Endodermal cell (in vitro differentiated cells): ENCODE results near the gene RUVBL2. TPM values are rescaled to one million over a fixed set of nuclear protein-coding genes. Genes with fewer than 3 reads are reported as not detected.

ENCODE experiments used
- DNase-seq: peaks from one replicate; pipeline ENCODE4 v3.0.0-alpha.2; 2017
- H3K27ac ChIP-seq: 2 replicates; pipeline ENCODE4 v1.5.1; 2013; ENCODE audit warnings: mild to moderate bottlenecking, low read depth, low read length, moderate library complexity
- H3K27me3 ChIP-seq: 2 replicates; pipeline ENCODE4 v1.6.1; 2013; ENCODE audit warnings: mild to moderate bottlenecking, low read length, moderate library complexity; ENCODE audit not compliant: insufficient read depth, control insufficient read depth, poor library complexity, severe bottlenecking
- H3K36me3 ChIP-seq: 2 replicates; pipeline ENCODE4 v1.7.0; 2013; ENCODE audit warnings: mild to moderate bottlenecking, low read length, moderate library complexity; ENCODE audit not compliant: control insufficient read depth, insufficient read depth
- H3K4me1 ChIP-seq: one replicate; pipeline ENCODE4 v1.7.0; 2013; ENCODE audit warnings: low read length; ENCODE audit not compliant: control insufficient read depth, insufficient read depth
- H3K4me3 ChIP-seq: 2 replicates; pipeline ENCODE4 v1.5.1; 2013; ENCODE audit warnings: mild to moderate bottlenecking, low read length, moderate library complexity
- H3K9ac ChIP-seq: 2 replicates; pipeline ENCODE4 v1.6.1; 2013; ENCODE audit warnings: mild to moderate bottlenecking, low read length, moderate library complexity; ENCODE audit not compliant: poor library complexity, severe bottlenecking; ENCODE audit errors: extremely low read depth
- H3K9me3 ChIP-seq: 2 replicates; pipeline ENCODE4 v1.6.1; 2013; ENCODE audit warnings: mild to moderate bottlenecking, low read length, moderate library complexity; ENCODE audit not compliant: control insufficient read depth
- H3K27ac Mint-ChIP-seq: 2 replicates; pipeline ENCODE4 v1.8.0; 2020; ENCODE audit warnings: mixed read lengths
- H3K27me3 Mint-ChIP-seq: 2 replicates; pipeline ENCODE4 v1.8.0; 2021; ENCODE audit warnings: mild to moderate bottlenecking, mixed read lengths; ENCODE audit not compliant: insufficient read depth
- H3K36me3 Mint-ChIP-seq: 2 replicates; pipeline ENCODE4 v1.8.0; 2020; ENCODE audit warnings: low read depth, mixed read lengths
- H3K4me1 Mint-ChIP-seq: 2 replicates; pipeline ENCODE4 v1.8.0; 2020; ENCODE audit warnings: mixed read lengths
- H3K4me3 Mint-ChIP-seq: 2 replicates; pipeline ENCODE4 v1.8.0; 2020; ENCODE audit warnings: mild to moderate bottlenecking, moderate library complexity, mixed read lengths
- H3K9me3 Mint-ChIP-seq: 2 replicates; pipeline ENCODE4 v1.8.0; 2020; ENCODE audit warnings: mild to moderate bottlenecking, mixed read lengths
- WGBS, 2 experiments: methylation state at CpG; one replicate each; pipeline versions ENCODE4 v1.1.5 to v1.1.7; 2013; ENCODE audit warnings: missing lambda C conversion rate in 2 of 2, mixed read lengths in 1 of 2; ENCODE audit not compliant: insufficient coverage in 1 of 2, insufficient read length in 1 of 2; 5-methylcytosine and 5-hydroxymethylcytosine counted together
- long read RNA-seq, 4 experiments: library from polyadenylated mRNA in 2 of 4; library from RNA in 1 of 4; library from capped mRNA in 1 of 4; stranded (forward) in 3 of 4; unstranded in 1 of 4; transcript quantifications; one replicate each; pipeline ENCODE4 v2.0.0, GENCODE V29; 2020 to 2021; ENCODE audit warnings: inconsistent platforms in 1 of 4
- polyA plus RNA-seq, 2 experiments: library from polyadenylated mRNA; stranded (reverse); fragments of 50-300 nt; gene quantifications; one replicate each; pipeline ENCODE4 v1.2.3, GENCODE V29; 2013
- total RNA-seq, 2 donors: library from RNA; stranded (reverse); fragmentation: NEBNext Ultra II Directional in 1 of 2; extraction: Animal tissue kit (Norgen Biotek cat#: 25700) in 1 of 2; gene quantifications; 2 replicates in 1 of 2; 3 replicates in 1 of 2; pipeline ENCODE4 v1.2.1, GENCODE V29; 2021
- TF ChIP-seq, protein P1 (sequence below): fragments of 200-600 bp; sonication (generic); conservative IDR thresholded peaks from 2 replicates; pipeline ENCODE4 v1.5.0; 2021; ENCODE audit warnings: antibody characterized with exemption, mild to moderate bottlenecking

RUVBL2 gene
- total RNA-seq, result 100 to 1,000 TPM; 101 to 112 TPM
- 71.4 TPM for polyA plus RNA-seq (2013, experiment 1 of 2)
- polyA plus RNA-seq (2013, experiment 2 of 2), result 65.0 TPM
- long read RNA-seq, experiment 1, transcript RUVBL2-206 (15 exons, 2,009 nt), result major isoform, 5 of 62 reads
- long read RNA-seq, experiment 1, partial matches to known transcripts, result 45 of 62 reads
- long read RNA-seq, experiment 1, other reads (novel, unspliced or antisense), result 12 of 62 reads
- long read RNA-seq, experiment 2, transcript RUVBL2-206 (15 exons, 2,009 nt), result major isoform, 201 of 271 reads
- long read RNA-seq, experiment 2, partial matches to known transcripts, result 35 of 271 reads
- long read RNA-seq, experiment 2, other reads (novel, unspliced or antisense), result 35 of 271 reads
- long read RNA-seq, experiment 3, transcript RUVBL2-206 (15 exons, 2,009 nt), result major isoform, 598 of 745 reads
- long read RNA-seq, experiment 3, partial matches to known transcripts, result 50 of 745 reads
- long read RNA-seq, experiment 3, other reads (novel, unspliced or antisense), result 97 of 745 reads
- long read RNA-seq, experiment 4, transcript RUVBL2-206 (15 exons, 2,009 nt), result major isoform, 288 of 517 reads
- long read RNA-seq, experiment 4, partial matches to known transcripts, result 173 of 517 reads
- long read RNA-seq, experiment 4, other reads (novel, unspliced or antisense), result 56 of 517 reads

DNA sequence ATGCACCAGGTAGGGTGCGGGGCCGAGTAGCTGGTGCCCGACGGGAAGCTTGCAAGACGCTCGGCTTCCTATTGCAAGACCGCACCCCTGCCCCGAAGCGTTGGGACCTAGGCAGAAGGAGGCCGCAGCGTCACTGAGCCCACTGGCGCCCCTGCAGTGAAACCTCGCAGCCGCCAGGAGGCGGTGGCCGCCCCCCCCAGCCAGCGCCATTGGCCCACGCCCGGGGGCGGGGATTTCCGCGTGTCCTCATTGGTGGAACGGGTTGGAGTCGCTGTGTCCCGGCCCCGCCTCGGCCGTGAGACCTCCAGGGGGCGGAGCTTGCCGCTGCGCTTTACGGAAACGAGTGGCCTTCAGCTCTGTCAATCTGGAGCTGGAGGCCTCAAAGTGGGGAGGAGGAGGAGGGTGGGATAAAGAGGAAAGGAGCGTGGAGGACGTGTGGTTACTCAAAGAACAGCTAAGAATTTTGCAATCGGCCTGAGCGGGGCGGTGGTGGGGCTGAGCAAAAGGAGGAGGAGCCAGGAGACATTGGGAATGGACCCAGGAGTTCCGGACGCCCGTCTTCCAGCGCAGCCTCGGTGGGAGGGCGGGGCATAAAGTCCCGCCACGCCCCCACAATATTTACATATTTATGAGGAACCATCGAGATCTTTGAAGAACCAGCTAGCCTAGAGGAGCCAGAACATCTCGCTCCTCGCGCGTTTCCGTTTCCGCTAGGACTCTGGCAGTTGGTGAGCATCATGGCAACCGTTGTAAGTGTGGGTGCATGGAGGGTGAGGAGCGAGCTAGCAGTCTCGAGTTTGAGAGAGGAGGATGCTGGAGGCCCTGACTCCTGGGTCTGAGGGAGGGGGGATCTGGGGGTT is at the start of gene RUVBL2, which contains the start of gene GYS1:
Gene RUVBL2 (plus strand): TSS at position 713 of the 860 bp plus-strand sequence. CDS start 25 bp downstream, at position 738.
Gene GYS1 (minus strand): TSS at position 135 of the 860 bp plus-strand sequence. CDS start 197 bp downstream, outside the sequence.
- peak within 1 kb of the TSS; percentile 85 for H3K27ac ChIP-seq
- no peaks in the 10 kb centered on the region for H3K27me3 ChIP-seq
- Mint-ChIP-seq H3K27me3 (no peaks in the 10 kb centered on the region), H3K27ac (peak within 1 kb of the TSS; percentile 99), H3K4me1 (peaks cover 23% of the 10 kb centered on the region), H3K36me3 (peaks cover 26% of the 10 kb centered on the region), H3K9me3 (no peaks in the 10 kb centered on the region), H3K4me3 (peak within 1 kb of the TSS; percentile 97)
- H3K9me3 ChIP-seq, result no peaks in the 10 kb centered on the region
- 0% methylated on average over 8 to 56 of the region's 56 CpGs for WGBS, 2 experiments
- H3K4me3 ChIP-seq, result peak within 1 kb of the TSS; percentile 100
- peak; percentile 100 for DNase-seq
- TF ChIP-seq, protein P1, sequence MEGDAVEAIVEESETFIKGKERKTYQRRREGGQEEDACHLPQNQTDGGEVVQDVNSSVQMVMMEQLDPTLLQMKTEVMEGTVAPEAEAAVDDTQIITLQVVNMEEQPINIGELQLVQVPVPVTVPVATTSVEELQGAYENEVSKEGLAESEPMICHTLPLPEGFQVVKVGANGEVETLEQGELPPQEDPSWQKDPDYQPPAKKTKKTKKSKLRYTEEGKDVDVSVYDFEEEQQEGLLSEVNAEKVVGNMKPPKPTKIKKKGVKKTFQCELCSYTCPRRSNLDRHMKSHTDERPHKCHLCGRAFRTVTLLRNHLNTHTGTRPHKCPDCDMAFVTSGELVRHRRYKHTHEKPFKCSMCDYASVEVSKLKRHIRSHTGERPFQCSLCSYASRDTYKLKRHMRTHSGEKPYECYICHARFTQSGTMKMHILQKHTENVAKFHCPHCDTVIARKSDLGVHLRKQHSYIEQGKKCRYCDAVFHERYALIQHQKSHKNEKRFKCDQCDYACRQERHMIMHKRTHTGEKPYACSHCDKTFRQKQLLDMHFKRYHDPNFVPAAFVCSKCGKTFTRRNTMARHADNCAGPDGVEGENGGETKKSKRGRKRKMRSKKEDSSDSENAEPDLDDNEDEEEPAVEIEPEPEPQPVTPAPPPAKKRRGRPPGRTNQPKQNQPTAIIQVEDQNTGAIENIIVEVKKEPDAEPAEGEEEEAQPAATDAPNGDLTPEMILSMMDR, result peak; percentile 98
- H3K4me1 ChIP-seq, result peaks cover 4% of the 10 kb centered on the region
- peak within 1 kb of the TSS; percentile 83 for H3K9ac ChIP-seq
- H3K36me3 ChIP-seq, result peaks cover 4% of the 10 kb centered on the region

- Histone ChIP-seq H3K9ac (no peak overlapping the region), H3K9me3 (no peaks in the 10 kb centered on the region), H3K27me3 (no peaks in the 10 kb centered on the region), H3K4me3 (no peak overlapping the region), H3K36me3 (no peaks in the 10 kb centered on the region), H3K27ac (no peak overlapping the region), H3K4me1 (no peaks in the 10 kb centered on the region)
- Mint-ChIP-seq H3K4me3 (no peak overlapping the region), H3K36me3 (peaks cover 1% of the 10 kb centered on the region), H3K4me1 (no peaks in the 10 kb centered on the region), H3K27me3 (no peaks in the 10 kb centered on the region), H3K27ac (no peak overlapping the region), H3K9me3 (peaks cover 5% of the 10 kb centered on the region)
- WGBS, 2 experiments, result 85 to 91% methylated on average over 4 to 5 of the region's 5 CpGs
- TF ChIP-seq, protein P1, result no peak
- no peak for DNase-seq
Observed at GRCh38 chr19:48945415-48945814, 48.3 kb upstream of the RUVBL2 start.

GRCh38 chr19:48945817-48946216 is 47.9 kb upstream of the RUVBL2 start:
- DNase-seq, result no peak
- Mint-ChIP-seq H3K36me3 (peaks cover 1% of the 10 kb centered on the region), H3K9me3 (peaks cover 3% of the 10 kb centered on the region), H3K4me3 (no peak overlapping the region), H3K4me1 (no peaks in the 10 kb centered on the region), H3K27me3 (no peaks in the 10 kb centered on the region), H3K27ac (no peak overlapping the region)
- Histone ChIP-seq H3K4me3 (no peak overlapping the region), H3K4me1 (no peaks in the 10 kb centered on the region), H3K27ac (no peak overlapping the region), H3K9ac (no peak overlapping the region), H3K27me3 (no peaks in the 10 kb centered on the region), H3K9me3 (no peaks in the 10 kb centered on the region), H3K36me3 (no peaks in the 10 kb centered on the region)
- 87 to 88% methylated on average over 2 of the region's 2 CpGs for WGBS, 2 experiments
- TF ChIP-seq, protein P1, result no peak
